HT-29 (cell line): ENCODE measurements around the gene RFNG. TPM values are rescaled to one million over a fixed set of nuclear protein-coding genes. Genes with fewer than 3 reads are reported as not detected.

ENCODE experiments used
- DNase-seq: peaks from one replicate; pipeline ENCODE4 v3.0.0-alpha.2; 2015; ENCODE audit warnings: low spot score
- total RNA-seq: library from RNA; depleted of rRNA; stranded (reverse); fragments of >200 nt; shearing (Covaris generic); gene quantifications from 2 replicates; pipeline ENCODE4 v1.2.3, GENCODE V29; 2014

The RFNG gene
- total RNA-seq, 1 experiment from 2014 or later: 49.5 TPM

DNA sequence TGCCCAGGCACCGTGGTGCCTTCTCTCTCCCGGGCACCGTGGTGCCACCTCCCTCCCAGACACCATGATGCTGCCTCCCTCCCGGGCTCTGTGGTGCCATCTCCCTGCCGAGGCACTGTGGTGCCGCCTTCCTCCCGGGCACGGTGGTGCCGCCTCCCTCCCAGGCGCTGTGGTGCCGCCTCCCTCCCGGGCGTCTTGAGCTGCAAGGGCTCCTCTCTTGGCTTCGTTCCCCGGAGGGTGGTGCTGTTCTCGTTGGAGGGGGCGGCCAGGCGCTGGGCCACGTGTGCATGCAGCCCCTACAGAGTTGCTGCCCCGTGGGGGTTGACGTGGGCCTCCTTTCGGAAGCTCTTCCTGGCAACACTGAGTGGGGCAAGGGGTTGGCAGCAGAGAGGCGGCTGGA is 37.2 kb downstream of the RFNG start:
- no peak for DNase-seq

DNA sequence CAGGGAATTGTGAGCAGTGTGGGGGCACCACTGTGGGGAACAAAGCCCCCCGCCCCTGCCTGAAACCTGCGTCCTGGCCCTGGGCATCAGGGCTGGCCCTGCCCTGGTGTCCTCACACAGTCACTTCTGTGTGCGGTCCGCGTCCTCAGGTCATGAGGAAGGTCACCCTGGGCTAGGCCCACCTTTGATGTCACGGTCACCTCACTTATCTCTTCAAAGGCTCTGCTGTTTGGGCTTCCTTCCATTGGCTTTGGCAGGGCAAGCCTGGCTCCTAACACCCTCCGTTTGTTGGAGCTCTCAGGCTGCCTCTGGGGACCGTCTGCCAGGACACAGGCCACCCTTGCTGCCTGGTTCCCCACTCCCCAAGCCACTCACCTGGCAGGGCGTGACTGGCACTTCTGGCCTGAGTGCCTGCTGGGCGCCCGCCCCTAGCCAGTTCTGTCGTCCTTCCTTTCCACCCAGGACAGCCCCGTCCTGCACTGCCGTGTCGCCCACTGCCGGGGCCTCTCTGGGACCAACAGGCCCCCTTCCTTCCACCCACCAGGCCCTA is 37.8 kb downstream of the RFNG start:
- DNase-seq: no peak

DNA sequence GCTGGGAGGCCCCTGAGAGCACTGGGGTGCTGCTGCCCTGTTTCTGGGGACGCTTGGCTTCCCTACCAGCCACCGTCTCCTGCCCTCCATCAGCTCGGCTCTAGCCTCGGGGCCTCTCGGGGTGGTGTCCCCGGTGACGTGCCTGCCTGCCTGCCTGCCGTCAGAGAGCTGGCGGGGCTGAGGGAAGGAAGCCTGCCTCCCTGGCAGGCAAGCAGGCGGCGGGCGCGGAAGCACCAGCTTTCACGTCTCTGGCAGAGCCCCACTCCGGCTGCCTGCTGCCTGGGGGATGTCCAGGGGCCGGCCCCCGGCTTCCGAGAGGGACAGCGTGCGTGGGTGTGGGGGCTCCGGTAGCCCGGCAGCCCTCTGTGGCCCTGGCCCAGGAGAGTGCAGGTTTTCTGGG is 38.3 kb downstream of the RFNG start:
- no peak for DNase-seq

DNA sequence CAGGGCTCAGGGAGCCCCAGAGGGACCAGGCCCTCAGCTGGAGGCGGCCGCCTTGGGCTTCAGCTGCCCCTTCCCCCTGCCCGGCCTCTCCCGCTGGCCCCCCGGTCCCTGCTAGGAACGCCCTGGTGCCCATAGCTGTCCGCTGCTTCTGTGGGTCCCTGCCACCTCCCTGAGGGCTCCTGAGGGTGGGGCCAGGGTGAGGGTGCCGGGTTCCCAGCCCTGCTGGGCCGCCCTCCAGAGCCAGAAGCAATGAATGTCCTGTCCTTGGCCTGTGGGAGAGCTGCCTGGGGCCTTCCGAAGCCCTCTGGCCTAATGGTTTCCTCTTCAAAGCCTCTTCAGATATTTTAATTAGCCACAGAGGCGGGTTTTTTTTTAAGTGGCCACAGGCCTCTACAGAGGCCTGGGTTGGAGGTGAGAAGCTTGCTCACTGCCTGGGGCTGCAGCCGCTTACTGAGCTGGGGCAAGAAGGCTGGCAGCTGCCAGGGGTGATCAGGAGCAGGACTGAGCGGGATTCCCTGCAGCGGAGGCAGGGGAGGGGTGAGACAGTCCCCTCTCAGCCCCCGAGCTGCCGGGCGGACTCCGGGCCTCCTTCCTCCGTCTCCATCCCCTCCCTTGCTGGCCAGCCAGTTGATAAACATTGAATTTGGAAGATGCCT is 38.8 kb downstream of the RFNG start:
- DNase-seq: no peak

DNA sequence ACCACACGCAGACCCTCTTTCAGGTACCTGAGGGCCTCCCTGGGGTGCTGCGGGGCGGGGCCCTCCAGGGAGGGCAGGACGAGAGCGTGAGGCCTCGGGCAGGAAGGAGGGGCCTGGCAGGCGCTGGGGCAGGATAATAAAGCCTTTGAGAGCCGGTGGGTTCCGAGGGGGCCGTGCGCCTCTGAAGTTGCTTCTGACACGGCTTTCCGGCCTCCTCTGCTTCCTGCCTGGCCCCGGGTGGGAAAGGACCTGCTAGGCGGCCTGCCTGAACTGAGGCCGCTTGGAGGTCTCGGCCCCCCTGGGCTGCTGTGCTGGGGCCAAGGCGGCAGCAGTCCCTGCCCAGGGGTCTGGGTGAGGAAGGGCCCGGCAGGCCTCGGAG is 39.4 kb downstream of the RFNG start:
- DNase-seq: no peak

DNA sequence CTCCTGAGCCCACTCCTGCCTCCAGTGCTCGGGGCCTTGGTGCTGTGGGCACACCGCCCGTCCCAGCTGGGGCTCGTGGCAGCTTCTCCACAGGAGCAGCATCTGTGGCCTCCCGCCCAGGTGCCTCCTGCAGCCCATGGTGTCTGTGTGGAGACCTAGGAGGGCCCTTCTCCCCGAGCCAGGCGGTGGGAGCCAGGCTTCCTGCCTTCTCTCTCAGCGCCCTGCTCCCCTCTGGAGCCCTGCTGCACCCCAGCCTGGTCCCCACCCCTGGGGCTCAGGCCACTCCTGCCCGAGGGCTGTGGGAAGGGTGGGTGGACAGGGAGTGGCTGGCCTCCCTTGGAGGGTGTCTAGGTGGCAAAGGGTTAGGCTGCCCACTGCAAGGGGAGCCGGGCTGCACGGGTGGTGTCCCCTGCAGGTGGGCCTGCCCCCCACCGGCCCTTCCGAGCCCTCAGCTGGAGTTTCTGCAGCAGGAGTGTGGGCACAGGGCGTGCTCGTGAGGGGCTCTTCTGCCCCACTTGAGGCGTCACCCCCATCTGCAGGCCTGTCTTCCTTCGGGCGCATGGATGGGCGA is 39.9 kb downstream of the RFNG start:
- no peak for DNase-seq

DNA sequence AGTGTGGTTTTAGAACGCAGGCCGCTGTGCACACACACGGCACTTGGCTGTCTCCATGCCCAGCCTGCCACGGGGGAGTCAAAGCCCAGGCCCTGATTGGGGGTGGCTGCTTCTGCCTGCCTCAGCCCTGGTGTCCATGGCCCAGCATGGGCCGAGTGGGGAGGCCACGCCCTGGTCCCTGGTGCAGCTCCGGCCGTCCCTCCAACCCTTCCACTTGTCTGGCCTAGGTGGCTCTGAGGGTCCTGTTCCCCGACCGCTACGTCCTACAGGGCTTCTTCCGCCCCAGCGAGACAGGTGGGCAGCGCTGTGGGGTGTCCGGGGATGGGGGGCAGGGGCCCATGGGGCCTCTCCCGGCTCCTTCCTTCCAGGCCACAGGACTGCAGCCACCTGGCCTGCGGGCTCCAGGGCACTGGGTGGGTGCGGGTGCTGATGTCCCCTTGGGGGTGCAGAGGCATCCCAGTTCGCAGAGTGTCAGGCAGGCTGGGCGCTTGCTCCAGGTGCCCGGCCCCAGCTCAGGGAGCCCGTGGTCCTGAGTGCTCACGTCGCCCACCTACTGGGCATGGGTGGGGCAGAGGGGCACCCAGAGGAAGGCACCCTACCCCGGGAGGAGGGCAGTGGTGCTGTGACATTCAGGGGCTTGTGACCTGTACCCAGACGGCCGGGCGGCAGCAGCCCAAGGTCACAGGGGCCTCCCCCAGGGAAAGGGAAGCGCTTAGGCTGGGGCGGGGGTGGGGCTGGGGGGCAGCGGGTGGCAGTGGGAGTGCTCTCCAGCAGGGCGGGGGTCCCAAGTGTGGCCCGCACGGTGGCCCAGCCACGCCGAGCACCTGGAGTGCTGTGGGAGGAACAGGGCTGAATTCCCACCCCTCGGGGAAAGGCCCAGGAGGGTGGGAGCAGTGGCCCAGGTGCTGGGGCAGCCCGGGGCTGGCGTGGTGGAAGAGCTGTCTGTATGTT is 40.8 kb downstream of the RFNG start:
- no peak for DNase-seq

DNA sequence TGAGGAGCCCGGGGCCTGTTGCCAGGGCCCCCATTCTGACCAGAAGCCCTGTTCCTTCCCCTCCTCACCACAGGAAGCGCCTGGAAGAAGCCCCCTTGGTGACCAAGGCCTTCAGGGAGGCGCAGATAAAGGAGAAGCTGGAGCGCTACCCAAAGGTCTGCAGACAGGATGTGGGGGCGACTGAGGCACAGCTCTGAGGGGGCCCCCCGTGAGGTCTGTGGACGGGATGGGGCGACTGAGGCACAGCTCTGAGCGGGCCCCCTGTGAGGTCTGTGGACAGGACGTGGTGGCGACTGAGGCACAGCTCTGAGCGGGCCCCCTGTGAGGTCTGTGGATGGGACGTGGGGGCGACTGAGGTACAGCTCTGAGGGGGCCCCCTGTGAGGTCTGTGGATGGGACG is 42.2 kb downstream of the RFNG start:
- no peak for DNase-seq

DNA sequence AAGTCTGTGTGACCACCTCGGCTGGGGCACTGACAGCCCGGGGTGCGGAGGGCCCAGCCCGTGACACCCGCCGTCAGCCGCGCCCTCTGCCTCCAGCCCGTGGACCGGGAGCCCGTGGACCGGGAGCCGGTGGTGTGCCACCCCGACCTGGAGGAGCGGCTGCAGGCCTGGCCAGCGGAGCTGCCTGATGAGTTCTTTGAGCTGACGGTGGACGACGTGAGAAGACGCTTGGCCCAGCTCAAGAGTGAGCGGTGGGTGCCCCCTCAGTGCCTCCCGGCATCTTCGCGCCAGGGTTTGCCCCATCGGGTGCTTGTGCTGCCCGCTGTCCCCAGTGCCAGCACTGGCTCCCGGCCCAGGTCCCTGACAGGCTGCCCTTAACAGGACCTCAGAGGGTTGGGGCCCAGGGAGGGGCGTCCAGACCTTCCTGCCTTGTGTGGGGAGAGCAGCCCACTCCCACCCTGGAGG is 42.6 kb downstream of the RFNG start:
- DNase-seq: no peak

DNA sequence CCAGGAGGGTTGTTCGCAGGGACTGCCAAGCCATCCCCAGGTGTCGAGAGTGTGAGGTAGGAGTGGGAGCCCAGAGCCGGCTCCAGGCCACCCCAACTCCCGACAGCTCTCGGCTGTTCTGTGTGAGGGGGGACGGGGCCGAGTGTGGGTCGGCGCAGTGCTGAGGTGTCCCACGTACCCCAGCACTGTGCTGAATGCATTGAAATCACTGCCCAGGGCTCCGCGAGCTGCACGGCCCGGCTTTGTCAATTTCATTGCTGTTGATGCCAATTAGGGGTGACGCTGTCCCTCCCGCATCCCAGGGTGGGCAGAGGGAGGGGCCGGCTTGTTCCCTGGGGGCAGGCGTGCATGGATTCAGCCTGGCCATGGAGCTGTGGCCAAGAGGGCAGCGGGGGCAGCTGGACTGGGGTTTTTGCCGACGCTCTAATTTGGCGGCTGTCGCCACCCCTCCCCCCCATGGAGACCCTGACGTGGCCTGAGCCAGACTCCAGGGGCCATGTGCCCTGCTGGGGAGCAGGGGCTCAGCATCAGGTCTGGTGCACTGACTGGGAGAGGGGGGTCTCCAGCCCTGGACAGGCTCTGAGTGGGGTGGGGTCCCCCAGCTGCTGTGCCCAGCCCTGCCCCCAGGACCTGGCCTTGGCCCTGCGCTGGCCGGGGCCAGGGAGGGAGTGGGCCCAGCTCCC is 43.2 kb downstream of the RFNG start:
- no peak for DNase-seq

DNA sequence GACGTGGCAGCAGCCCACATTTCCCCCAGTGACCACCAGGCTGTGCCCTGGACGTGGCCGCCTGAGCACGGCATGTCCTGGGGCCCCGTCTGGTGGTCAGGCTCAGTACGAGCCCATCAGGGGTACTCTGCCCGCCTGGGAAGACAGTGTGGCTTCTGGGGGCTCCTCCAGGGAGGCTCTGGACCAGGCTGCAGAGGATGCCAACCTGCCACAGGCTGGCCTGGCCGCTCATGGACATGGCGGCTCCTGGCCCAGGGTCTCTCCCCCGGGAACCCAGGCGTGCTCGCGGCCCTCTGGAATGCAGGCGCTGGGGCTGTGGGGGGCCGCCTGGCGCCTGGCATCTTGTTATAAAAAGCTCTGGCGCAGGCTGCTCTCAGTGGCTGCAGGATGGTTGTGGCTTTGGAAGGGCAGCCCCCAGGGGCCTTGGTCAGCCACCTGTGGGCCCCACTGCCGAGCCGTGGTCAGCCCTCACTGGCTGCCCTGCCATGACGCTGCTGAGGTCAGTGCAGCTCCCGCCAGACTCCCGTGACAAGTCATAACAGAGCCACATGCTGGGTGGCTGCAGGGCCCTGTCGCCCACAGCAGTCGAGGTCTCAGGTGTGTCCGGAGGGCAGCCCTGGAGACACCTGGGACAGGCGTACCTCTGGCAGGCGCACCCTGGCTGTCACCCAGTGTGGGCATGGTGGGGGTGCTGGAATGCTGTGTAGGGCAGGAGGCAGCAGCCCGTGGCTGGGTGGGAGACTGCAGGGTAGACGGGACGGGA is 43.9 kb downstream of the RFNG start:
- no peak for DNase-seq

DNA sequence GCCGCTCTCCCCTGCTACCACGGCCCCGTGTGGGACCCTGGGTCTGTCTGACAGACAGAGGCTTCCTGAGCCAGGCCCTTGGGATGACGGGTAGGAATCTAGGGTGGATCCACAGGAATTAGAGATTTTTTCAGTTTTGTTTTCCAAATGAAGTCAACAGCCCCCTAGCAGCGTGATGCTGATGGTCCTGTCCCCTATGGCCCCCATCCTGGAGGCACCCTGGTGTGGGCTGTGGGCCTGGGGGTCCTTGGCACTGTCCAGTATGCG is 44.5 kb downstream of the RFNG start:
- no peak for DNase-seq

DNA sequence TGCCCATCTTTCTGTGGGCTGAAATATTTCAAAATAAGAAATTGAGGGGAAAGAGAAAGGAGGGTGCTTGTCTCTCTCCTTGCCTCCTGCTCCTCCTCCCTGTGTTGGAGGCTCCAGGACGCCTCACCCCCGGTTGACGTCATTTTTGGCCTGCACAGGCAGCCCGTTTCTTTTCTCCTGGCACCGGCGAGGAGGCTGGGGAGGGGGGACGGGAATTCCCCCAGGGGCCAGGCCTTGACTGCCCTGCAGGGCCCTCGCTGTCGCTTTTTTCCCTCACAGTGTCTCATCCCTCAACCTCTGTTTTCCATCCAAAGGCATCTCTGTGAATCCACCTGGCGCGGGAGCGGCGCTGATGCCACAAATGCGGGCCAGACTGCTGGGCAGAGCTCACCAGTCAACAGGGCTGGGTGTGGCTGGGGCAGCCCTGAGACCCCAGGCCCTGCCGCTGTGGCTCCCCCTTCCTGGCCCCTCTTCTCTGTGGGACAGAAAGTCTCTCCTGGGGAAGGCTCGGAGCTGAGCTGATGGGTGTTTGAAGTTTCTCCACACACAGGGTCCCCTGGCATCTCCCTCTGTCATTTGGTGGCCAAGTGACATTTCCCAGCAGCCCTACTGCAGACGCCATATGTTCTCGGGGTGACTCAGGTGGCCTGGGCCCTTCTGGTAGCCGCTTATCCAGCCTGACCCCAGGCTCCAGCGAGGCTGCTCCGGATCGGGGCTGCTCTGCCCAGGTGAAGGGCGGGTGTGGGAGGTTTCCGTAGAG is 45.0 kb downstream of the RFNG start:
- no peak for DNase-seq

DNA sequence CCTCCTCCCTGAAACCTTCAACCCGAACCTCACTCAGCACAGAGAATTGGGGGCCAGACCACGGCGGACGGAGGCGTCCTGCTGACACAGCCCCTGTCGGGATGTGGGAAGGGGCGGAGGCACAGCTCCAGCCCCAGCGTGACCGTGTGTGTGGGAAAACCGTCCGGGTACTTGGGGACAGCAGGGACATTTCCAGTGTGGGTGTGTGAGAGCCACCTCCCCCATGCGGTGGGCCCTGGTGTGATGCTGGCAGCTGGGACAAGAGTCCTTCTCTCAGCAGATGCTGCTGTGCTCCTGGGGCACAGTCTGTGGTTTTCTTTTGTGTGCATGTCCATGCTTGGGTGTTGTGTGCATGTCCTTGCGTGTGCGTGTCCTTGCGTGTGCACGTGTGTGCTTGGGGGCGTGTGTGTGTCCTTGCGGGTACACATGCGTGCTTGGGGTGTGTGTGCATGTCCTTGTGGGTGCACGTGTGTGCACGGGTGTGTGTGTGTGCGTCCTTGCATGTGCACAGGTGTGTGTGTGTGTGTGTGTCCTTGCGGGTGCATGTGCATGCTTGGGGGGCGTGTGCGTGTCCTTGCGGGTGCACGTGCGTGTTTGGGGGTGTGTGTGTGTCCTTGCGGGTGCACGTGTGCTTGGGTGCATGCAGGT is 45.8 kb downstream of the RFNG start:
- no peak for DNase-seq

DNA sequence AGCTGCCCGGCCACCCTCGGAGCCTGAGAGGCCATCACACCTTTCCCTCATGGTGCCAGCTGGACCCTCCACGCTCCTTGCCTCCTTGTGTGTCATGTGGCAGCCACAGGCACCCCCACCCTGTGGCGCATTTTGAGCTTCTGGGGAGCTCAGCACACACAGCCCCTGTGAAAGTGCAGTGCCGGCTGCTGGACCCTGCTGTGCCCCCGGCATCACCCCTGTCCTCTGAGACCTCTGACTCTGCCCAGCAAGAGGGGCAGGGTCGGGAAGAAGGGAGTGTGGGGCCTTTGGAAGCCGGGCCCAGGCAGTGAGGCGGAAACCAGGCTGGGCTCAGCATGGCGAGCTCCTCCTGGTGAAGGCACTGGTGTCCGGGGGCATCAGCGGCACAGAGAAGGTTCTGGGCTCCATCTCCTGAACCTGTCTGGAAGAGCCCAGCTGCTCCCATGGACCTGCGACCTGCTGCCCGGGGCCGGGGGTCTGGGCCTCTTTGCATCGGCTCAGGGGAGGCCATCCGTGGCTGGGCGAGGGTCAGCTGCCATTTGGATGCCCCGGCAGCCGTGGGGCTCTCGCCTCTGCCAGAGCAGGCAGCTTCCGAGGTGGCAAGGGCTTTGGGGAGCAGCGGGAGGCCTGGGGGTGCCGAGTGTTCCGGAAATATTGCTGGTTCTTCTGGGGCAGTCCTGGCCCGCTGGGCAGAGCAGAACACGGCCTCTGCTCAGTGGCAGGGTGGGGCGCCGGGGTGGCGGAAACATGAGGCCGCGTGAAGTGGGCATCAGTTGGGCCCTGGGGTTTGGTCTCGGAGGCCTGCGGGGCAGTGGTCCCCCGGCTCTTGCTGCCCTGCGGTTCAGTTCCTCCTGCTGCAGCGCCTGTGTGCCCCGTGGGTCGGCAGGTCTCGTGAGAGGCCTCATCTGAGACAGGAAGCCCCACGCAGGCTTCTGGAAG is 46.8 kb downstream of the RFNG start:
- DNase-seq: no peak

DNA sequence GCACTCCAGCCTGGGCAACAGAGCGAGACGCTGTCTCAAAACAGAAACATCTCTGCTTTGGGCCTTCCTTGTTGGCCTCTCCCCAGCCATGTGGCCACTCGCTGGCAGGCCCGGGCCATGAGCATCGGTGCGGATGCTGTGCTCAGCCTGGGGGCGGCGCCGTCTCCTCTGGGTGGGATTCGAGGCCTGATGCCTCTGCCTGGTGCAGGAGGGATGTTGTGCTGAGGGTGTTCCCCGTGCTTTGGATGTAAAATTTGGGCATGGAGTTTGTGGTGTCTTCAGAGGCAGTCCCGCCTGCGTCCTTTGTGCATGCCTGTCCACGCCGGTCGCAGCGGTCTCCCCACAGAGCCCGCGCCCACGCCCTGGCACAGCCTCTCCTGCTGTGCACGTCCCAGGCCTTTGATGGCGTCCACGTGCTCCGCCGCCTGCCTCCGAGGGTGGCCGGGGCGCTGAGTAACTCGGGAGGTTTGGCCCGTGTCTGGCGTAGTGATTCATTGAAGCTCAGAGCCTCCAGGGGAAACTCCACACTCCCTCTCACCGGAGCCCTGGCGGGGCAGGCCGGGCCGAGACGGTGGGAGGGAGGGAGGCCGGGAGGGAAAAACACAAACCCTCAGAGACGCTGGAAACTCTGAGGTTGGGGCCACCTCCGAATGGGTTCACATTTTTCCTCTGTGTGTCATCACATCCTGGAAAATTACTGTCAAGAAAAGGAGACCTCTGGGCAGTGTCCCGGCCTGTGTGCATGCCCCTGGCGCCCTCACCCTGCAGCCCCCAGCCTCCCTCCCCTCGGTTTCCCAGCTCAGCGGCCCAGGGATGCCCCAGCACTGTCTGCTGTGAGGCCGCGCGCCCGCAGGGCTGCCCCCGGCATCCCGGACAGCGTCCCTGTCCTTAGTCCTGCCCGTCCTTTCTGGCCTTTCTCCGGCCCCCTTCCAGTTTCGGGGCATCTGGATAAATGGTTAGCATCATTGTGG is 47.9 kb downstream of the RFNG start:
- peak; percentile 65 for DNase-seq

DNA sequence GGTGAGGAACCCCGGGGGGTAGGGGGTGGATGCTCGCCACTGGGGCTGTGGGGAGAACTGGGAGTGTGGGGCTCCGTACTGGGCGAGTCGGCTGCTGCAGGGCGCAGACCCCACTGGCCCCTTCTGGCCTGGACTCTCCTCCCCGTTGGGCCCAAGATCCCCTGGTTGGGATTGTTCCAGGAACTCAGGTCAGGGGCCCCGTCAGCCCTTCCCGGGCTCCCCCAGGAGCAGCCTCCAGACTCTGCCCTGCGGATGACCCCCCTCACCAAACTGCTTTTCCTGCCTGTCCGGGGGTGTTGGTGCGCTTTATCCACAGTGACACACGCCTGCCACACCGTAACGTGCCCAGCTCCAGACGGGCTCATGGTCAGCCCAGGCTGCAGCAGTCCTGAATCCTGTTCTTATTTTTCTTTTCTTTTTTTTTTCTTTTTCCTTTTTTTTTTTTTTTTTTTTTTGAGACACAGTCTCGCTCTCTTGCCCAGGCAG is 50.0 kb downstream of the RFNG start:
- DNase-seq: no peak
